GM12878 (cell line): Measurements from ENCODE around the gene LEUTX. TPM values are rescaled to one million over a fixed set of nuclear protein-coding genes. Genes with fewer than 3 reads are reported as not detected.

ENCODE experiments used
- ATAC-seq: fragments of 200-7000 bp; cut with Tn5 transposase; 3 replicates; pipeline ENCODE4 v1.9.1; 2020; ENCODE audit warnings: mild to moderate bottlenecking, moderate library complexity
- BruUV-seq: library from RNA; stranded (reverse); fragments of 400-500 nt; replicated peaks from 2 replicates; lab custom pipeline; 2021; lab: Mats Ljungman, UMichigan
- CTCF ChIA-PET: fragments of 300-600 bp; sonication (Branson Sonifier 250); formaldehyde crosslinking; extraction: SDS; loops from one replicate; lab custom pipeline; 2021; ENCODE audit warnings: inconsistent platforms; lab: Yijun Ruan, JAX
- POLR2A ChIA-PET: fragments of 350-600 bp; formaldehyde crosslinking; extraction: SDS; loops from one replicate; lab custom pipeline; 2021; ENCODE audit warnings: inconsistent platforms; lab: Charles Lee
- RAD21 ChIA-PET: fragments of 300-600 bp; sonication (Branson Sonifier 250); formaldehyde crosslinking; loops from one replicate; lab custom pipeline; 2023; ENCODE audit warnings: antibody characterized with exemption; ENCODE audit not compliant: unreplicated experiment; lab: Charles Lee
- SMC1A ChIA-PET: fragments of 300-600 bp; sonication (Branson Sonifier 250); formaldehyde crosslinking; loops from one replicate; lab custom pipeline; 2023; ENCODE audit not compliant: unreplicated experiment, uncharacterized antibody; lab: Charles Lee
- DNase-seq: peaks from one replicate; pipeline ENCODE4 v3.0.0-alpha.2; 2011; ENCODE audit warnings: low read depth, low spot score
- FAIRE-seq: peaks from 3 replicates; lab custom pipeline; 2011; peaks lifted over from hg19 to GRCh38; lab: Jason Lieb, UNC
- H2AFZ ChIP-seq: 2 replicates; pipeline ENCODE4 v1.6.0; 2011; ENCODE audit warnings: low read depth, low read length, control low read depth; ENCODE audit not compliant: control insufficient read depth
- H3K27ac ChIP-seq: 2 replicates; pipeline ENCODE4 v1.5.1; 2011; ENCODE audit warnings: control low read depth; ENCODE audit not compliant: control insufficient read depth, insufficient read depth
- H3K27me3 ChIP-seq, 2 experiments: replicated peaks in 1 of 2; 2 replicates each; pipeline versions ENCODE4 v1.6.0 to v1.6.1; 2011; ENCODE audit warnings: low read length in 1 of 2; ENCODE audit not compliant: control insufficient read depth in 2 of 2, insufficient read depth in 2 of 2
- H3K36me3 ChIP-seq, 2 experiments: 2 replicates each; pipeline ENCODE4 v1.5.1; 2011; ENCODE audit warnings: low read length in 1 of 2; ENCODE audit not compliant: control insufficient read depth in 2 of 2, insufficient read depth in 2 of 2
- H3K4me1 ChIP-seq: 2 replicates; pipeline ENCODE4 v1.6.1; 2011; ENCODE audit warnings: mild to moderate bottlenecking, low read length, moderate library complexity, mixed read lengths; ENCODE audit not compliant: control insufficient read depth, insufficient read depth
- H3K4me2 ChIP-seq: 2 replicates; pipeline ENCODE4 v1.6.0; 2011; ENCODE audit warnings: control low read depth; ENCODE audit not compliant: control insufficient read depth, insufficient read depth
- H3K4me3 ChIP-seq: fragments of 200-600 bp; sonication (generic); 2 replicates; pipeline ENCODE4 v1.5.1; 2016
- H3K79me2 ChIP-seq: 2 replicates; pipeline ENCODE4 v1.6.0; 2011; ENCODE audit warnings: low read length; ENCODE audit not compliant: control insufficient read depth, insufficient read depth
- H3K9ac ChIP-seq: 2 replicates; pipeline ENCODE4 v1.8.0; 2011; ENCODE audit warnings: low read length, control low read depth, mixed read lengths; ENCODE audit not compliant: control insufficient read depth, insufficient read depth
- H3K9me3 ChIP-seq: replicated peaks from 3 replicates; pipeline ENCODE4 v1.5.1; 2011; ENCODE audit warnings: mild to moderate bottlenecking, low read length; ENCODE audit not compliant: control insufficient read depth, insufficient read depth
- H4K20me1 ChIP-seq: 2 replicates; pipeline ENCODE4 v1.6.0; 2011; ENCODE audit not compliant: control insufficient read depth, insufficient read depth
- ATF7 ChIP-seq: fragments of 450-650 bp; IDR thresholded peaks from 2 replicates; pipeline ENCODE4 v1.6.1; 2016; ENCODE audit warnings: low read depth, mild to moderate bottlenecking
- GABPA ChIP-seq: IDR thresholded peaks from 2 replicates; pipeline ENCODE4 v1.6.1; 2014; ENCODE audit warnings: antibody characterized with exemption, low read depth, mild to moderate bottlenecking, inconsistent platforms
- HCFC1 ChIP-seq: fragments of 150-350 bp; IDR thresholded peaks from 2 replicates; pipeline ENCODE4 v1.6.1; 2014; ENCODE audit warnings: low read length
- MLLT1 ChIP-seq: fragments of 450-650 bp; IDR thresholded peaks from 2 replicates; pipeline ENCODE4 v1.6.1; 2016; ENCODE audit warnings: mild to moderate bottlenecking
- NFYA ChIP-seq: IDR thresholded peaks from 2 replicates; pipeline ENCODE4 v1.6.1; 2011; ENCODE audit warnings: low read depth, mild to moderate bottlenecking, low read length, improper control_type of control experiment, borderline replicate concordance
- NR2F1 ChIP-seq: fragments of 450-650 bp; conservative IDR thresholded peaks from 2 replicates; pipeline ENCODE4 v1.6.1; 2017; ENCODE audit warnings: mild to moderate bottlenecking
- POLR2A ChIP-seq: IDR thresholded peaks from 2 replicates; pipeline ENCODE4 v1.6.1; 2011; ENCODE audit warnings: low read depth, mild to moderate bottlenecking, low read length
- RAD51 ChIP-seq: fragments of 450-650 bp; IDR thresholded peaks from 2 replicates; pipeline ENCODE4 v1.6.1; 2016; ENCODE audit warnings: moderate library complexity, mild to moderate bottlenecking, inconsistent platforms
- SMARCA5 ChIP-seq: fragments of 450-650 bp; IDR thresholded peaks from 2 replicates; pipeline ENCODE4 v1.6.1; 2017; ENCODE audit warnings: mild to moderate bottlenecking
- ZBTB4 ChIP-seq: fragments of 450-650 bp; formaldehyde crosslinking; IDR thresholded peaks from 2 replicates; pipeline ENCODE4 v1.4.0; 2022; ENCODE audit warnings: mild to moderate bottlenecking, moderate library complexity
- WGBS: methylation state at CpG from one replicate; pipeline ENCODE4 v1.1.6; 2016; ENCODE audit warnings: low lambda C conversion rate; ENCODE audit not compliant: insufficient replicate concordance, insufficient coverage; ENCODE audit errors: missing lambda C conversion rate; 5-methylcytosine and 5-hydroxymethylcytosine counted together
- in situ Hi-C: fragments of 300-500 bp; cut with MboI; formaldehyde crosslinking; loops from 9 replicates; pipeline ENCODE4 v1.14.3; 2018; ENCODE audit warnings: mixed read lengths
- intact Hi-C: fragments of 100-400 bp; cut with micrococcal nuclease; formaldehyde crosslinking; loops from one replicate; pipeline ENCODE4 v1.14.2; 2022; ENCODE audit not compliant: unreplicated experiment
- polyA plus RNA-seq, 11 experiments: library from polyadenylated mRNA; depleted of rRNA in 4 of 11; unstranded in 6 of 11; stranded (reverse) in 5 of 11; fragments of >200 nt; fragmentation: Nextera tagmentation in 4 of 11; fragmentation: Illumina TruSeq in 1 of 11; extraction: Ambion mirVana in 4 of 11; extraction: Trizol in 1 of 11; gene quantifications; 1 replicate in 1 of 11; 2 replicates in 10 of 11; pipeline versions ENCODE4 v1.2.1 to v1.2.3, GENCODE V29; 2011 to 2016; ENCODE audit warnings: inconsistent platforms in 2 of 11, missing spikeins in 2 of 11, low read depth in 1 of 11
- total RNA-seq, 4 experiments: library from RNA; depleted of rRNA in 3 of 4; stranded (reverse); fragments of >200 nt in 3 of 4; fragmentation: Illumina TruSeq in 1 of 4; extraction: Trizol in 1 of 4; gene quantifications; 2 replicates each; pipeline versions ENCODE4 v1.2.1 to v1.2.3, GENCODE V29; 2013 to 2021
- TF ChIP-seq, protein P1 (sequence below): IDR thresholded peaks from 2 replicates; pipeline ENCODE4 v1.6.1; 2011; ENCODE audit warnings: borderline replicate concordance, low read depth, mild to moderate bottlenecking, moderate library complexity, mixed read lengths, low read length; ENCODE audit not compliant: insufficient read depth; ENCODE audit errors: extremely low read length

LEUTX gene
- total and polyA plus RNA-seq, 10 of the 15 experiments (the other 5 are each of a cell fraction or from before 2014, with no cell fraction given) = 0.29 to 0.46 (median 0.40) TPM; not detected in 4

DNA sequence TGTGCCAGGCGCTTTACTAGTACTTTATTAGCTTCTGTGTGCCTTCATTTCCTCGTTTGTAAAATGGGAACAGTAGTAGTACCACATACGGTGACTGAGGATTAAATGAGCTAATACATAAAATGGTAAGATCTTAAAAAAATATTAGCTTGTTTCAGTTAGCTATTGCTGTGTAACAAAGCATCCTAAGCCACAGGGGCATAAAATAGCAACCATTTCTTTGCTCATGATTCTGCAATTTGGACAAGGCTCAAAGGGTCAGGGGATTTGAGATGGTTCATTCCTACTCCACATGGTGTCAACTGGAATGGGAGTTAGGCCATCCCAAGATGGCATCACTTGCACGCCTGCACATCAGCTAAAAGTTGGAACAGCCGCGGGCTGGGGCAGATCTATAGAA is 42.0 kb downstream of the LEUTX start:
- no peak for DNase-seq
- no peak for FAIRE-seq
- TF ChIP-seq SMARCA5 (no peak), NR2F1 (no peak), NFYA (no peak), ATF7 (no peak), POLR2A (no peak), ZBTB4 (CRISPR knock-in tag) (no peak), GABPA (no peak), MLLT1 (no peak), RAD51 (no peak), HCFC1 (no peak)
- TF ChIP-seq, protein P1, sequence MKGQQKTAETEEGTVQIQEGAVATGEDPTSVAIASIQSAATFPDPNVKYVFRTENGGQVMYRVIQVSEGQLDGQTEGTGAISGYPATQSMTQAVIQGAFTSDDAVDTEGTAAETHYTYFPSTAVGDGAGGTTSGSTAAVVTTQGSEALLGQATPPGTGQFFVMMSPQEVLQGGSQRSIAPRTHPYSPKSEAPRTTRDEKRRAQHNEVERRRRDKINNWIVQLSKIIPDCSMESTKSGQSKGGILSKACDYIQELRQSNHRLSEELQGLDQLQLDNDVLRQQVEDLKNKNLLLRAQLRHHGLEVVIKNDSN = no peak
- intact Hi-C loops (no loop called here), in situ Hi-C loops (no loop called here)
- H3K4me3 ChIP-seq = no peak overlapping the region
- H3K79me2 ChIP-seq = peaks cover 6% of the 10 kb centered on the region
- no peak overlapping the region for H3K4me2 ChIP-seq
- SMC1A ChIA-PET = interaction anchor here (0.7 to 5.4 kb wide), 8 partner anchors 8 to 147 kb away, joined by 3 to 32 read pairs (median 7); partner anchors contain the start of gene DYRK1B
- no peaks in the 10 kb centered on the region for H3K9me3 ChIP-seq
- H3K36me3 ChIP-seq = peaks cover 0 to under 1% of the 10 kb centered on the region in 2 experiments; a peak in 2 of 4 replicates
- no peak for ATAC-seq
- no peak overlapping the region for H3K27ac ChIP-seq
- H4K20me1 ChIP-seq = no peaks in the 10 kb centered on the region
- no peak overlapping the region for H2AFZ ChIP-seq
- RAD21 ChIA-PET = interaction anchor here (1.1 to 3.8 kb wide), 4 partner anchors 13 to 150 kb away, joined by 3 to 20 read pairs (median 6); partner anchors contain the start of genes DYRK1B and PSMC4
- POLR2A ChIA-PET = interaction anchor here (0.8 to 3.9 kb wide), 3 partner anchors 13 to 29 kb away, joined by 3 to 29 read pairs (median 9); partner anchors contain the start of gene DYRK1B
- CTCF ChIA-PET = interaction anchor here (0.6 to 9.9 kb wide), 3 partner anchors 24 to 320 kb away, joined by 3 to 83 read pairs (median 3); partner anchors contain the start of gene FBL
- H3K4me1 ChIP-seq = peaks cover 38% of the 10 kb centered on the region
- WGBS = 90% methylated on average over 6 of the region's 6 CpGs
- no peaks in the 10 kb centered on the region for H3K27me3 ChIP-seq
- H3K9ac ChIP-seq = no peak overlapping the region
- BruUV-seq = no TSS peak
